HG02759 (cell line): ENCODE measurements around the gene GJC2.

Source experiments
- ATAC-seq: cut with Tn5 transposase; IDR thresholded peaks from one replicate; pipeline ENCODE4 v1.9.1; 2021; ENCODE audit warnings: mild to moderate bottlenecking, moderate library complexity; ENCODE audit not compliant: unreplicated experiment

Gene GJC2

DNA sequence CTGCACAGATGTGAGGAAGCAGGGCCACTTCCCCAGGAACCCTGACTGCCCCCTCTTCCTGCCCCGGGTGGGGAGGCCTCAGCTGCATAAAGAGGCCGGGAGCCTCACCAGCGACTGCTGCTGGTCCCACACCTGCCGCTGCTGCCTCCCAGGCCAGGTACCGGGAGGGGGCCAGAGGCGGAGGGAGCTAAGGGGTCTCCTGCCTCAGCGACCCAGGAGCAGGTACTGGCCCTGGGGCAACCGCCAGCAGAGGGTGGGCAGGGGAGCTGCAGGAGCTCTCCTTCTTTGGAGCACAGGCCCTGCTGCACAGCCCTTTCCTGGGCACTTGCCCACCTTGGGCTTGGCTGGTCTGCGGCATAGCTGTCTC lies 6.8 kb downstream of the GJC2 start:
- ATAC-seq: no peak

DNA sequence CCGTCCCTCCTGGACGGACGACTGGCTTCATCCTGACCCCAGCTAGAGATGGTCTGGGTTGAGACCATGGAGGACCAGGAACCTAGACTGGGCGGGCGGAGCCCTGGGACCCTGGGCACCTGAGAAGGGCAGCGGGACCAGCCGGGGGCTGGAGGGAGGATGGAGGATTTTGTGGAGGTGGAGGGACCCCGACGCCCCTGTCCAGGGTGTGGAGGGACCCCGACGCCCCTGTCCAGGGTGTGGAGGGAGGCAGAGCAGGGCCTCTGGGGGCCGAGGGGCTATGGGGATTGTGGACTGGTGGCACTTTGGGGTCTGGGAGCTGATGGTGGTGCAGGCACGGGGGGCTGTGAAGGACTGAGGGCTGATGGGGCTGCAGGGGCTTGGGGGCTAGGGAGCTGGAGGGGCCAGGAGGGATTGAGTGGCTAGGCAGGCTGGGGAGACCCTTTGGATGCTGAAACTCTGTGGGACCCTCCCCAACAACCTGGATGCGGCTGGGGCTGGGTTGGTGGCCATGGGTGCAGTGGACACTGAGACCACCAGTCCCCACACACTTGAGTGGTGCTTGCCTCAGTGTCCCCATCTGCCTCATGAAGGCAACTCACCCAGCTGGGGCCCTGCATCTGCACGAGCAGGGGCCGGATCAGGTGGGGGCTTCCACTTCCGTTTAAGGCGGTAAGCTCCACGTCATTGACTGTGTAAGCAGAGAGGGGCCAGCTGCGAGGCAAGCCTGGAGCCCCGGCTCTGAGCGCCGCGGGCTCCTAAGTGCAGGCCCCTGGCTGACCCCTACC lies 7.4 kb downstream of the GJC2 start:
- ATAC-seq: no peak

DNA sequence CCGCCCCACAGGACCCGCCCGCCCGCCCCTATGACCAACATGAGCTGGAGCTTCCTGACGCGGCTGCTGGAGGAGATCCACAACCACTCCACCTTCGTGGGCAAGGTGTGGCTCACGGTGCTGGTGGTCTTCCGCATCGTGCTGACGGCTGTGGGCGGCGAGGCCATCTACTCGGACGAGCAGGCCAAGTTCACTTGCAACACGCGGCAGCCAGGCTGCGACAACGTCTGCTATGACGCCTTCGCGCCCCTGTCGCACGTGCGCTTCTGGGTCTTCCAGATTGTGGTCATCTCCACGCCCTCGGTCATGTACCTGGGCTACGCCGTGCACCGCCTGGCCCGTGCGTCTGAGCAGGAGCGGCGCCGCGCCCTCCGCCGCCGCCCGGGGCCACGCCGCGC lies 8.0 kb downstream of the GJC2 start:
- ATAC-seq: no peak

DNA sequence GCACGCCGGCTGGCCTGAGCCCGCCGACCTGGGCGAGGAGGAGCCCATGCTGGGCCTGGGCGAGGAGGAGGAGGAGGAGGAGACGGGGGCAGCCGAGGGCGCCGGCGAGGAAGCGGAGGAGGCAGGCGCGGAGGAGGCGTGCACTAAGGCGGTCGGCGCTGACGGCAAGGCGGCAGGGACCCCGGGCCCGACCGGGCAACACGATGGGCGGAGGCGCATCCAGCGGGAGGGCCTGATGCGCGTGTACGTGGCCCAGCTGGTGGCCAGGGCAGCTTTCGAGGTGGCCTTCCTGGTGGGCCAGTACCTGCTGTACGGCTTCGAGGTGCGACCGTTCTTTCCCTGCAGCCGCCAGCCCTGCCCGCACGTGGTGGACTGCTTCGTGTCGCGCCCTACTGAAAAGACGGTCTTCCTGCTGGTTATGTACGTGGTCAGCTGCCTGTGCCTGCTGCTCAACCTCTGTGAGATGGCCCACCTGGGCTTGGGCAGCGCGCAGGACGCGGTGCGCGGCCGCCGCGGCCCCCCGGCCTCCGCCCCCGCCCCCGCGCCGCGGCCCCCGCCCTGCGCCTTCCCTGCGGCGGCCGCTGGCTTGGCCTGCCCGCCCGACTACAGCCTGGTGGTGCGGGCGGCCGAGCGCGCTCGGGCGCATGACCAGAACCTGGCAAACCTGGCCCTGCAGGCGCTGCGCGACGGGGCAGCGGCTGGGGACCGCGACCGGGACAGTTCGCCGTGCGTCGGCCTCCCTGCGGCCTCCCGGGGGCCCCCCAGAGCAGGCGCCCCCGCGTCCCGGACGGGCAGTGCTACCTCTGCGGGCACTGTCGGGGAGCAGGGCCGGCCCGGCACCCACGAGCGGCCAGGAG lies 8.6 kb downstream of the GJC2 start:
- no peak for ATAC-seq

DNA sequence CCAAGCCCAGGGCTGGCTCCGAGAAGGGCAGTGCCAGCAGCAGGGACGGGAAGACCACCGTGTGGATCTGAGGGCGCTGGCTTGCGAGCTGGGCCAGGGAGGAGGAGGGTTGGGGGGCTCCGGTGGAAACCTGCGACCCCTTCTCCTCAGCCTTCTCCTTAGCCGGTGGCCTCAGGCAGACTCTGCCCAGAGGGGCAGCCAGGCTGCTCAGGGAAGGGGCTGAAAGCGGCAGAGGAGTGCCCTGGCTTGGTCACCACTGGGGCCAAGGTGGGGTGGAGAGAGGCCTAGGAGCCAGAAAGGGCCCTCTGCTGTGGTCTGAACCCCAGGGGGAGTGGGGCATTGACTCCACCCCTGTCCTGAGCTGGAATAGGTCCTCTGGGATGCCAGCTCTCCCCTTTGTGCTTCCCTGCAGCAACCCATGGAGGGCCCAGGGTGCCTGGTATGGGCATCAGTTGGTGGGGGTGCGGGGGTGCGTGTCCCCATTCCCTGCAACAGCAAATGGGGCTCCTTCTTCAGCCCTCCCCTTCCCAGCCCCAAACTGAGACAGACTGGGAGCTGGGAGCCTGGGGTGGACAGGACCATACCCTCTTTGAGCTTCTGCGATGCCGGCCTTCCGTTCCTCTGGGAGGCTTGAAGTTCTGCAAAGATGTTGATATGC lies 9.4 kb downstream of the GJC2 start:
- ATAC-seq: no peak

DNA sequence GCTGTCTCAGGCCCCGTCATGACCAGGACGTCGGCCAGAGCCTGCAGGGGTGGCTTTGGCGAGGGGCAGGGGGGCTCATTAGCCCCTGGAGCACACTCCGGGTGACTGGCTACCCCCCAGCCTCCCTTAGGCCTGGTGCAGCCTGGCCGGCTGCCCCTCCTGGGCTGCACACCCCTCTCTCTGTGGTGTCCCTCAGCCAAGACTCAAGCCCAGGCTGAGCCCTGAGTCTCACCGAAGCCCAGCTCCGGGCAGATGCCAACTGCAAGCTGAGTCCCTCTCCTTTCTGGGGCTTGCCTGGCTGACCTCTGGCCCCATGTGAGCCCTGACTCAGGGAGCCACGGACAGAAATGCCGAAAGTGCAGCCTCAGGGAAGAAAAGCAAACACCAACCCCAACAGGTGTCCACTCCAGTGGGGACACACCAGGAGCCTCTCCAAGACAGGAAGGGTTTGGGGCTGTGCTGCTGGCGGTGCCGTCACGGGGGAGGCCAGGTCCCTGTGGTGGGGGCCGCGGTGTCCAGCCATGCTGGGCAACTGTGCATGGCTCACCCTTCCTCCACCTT lies 10.6 kb downstream of the GJC2 start:
- ATAC-seq: no peak

DNA sequence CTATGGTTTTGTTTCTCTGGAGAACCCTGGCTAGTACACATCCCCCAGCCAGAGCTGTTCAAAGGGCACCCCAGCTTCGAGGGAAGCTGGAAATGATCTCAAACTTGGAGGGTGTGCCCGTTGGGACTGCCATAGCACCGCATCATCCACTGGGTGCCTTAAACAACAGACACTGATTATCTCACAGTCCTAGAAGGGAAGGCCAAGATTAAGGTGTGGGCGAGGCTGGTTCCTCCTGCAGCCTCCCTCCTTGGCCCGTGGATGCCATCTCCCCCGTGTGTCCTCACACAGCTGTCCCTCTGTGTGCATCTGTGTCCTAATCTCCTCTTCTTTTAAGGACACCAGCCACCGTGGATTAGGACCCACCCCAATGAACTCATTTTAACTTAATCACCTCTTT lies 11.6 kb downstream of the GJC2 start:
- ATAC-seq: no peak

DNA sequence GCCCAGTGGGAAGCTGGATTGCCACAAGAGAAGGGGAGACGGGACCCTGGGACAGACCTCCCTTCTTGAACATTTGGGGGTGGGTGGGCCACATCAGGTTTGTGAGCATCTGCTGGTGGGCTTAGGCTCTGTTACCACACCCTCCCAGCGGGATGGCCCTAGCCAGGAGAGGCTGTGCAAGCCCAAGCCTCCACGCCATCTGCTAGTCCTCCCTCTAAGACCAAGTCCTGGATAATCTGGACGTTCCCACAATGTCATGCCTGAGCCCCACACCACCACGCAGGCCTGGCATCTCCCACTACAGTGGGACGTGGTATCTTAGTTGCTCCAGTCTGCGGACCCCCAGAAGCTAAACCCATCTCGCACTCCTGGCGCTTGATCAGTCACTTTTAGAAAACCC lies 12.1 kb downstream of the GJC2 start:
- ATAC-seq: no peak

DNA sequence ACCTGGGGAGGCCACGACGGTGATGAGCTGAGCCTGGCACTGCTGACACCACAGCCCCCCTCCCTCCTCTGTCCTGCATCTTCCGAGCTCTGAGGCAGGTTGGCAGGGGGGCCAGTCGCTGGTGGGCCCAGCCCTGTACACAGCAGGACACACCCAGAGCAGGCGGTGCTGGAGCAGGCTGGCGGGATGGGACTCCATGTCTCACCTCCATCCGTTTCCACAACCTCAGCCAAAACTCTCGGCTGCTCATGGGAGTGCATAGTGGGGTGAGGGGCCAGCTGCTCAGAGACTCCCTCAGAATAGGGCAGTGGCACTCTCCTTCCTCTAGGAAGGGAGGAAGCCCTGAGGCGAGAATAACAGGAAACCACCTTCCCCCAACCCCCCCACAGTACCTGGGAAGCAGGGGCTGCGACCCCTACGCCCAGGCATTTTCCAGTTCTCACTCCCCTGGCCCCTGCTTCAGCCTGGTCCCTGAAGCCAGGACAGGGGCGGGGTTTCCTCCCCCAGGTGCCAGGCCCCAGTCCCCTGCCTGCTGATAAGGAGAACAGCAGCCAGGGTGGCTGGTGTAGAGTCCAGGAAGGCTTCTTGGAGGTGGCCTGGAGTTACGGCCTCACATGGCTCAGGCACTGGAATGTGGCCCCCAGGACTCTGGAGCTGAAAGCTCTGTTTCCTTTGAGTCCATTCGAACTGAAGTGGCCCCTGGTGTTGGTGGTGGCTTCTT lies 12.7 kb downstream of the GJC2 start:
- ATAC-seq: no peak

DNA sequence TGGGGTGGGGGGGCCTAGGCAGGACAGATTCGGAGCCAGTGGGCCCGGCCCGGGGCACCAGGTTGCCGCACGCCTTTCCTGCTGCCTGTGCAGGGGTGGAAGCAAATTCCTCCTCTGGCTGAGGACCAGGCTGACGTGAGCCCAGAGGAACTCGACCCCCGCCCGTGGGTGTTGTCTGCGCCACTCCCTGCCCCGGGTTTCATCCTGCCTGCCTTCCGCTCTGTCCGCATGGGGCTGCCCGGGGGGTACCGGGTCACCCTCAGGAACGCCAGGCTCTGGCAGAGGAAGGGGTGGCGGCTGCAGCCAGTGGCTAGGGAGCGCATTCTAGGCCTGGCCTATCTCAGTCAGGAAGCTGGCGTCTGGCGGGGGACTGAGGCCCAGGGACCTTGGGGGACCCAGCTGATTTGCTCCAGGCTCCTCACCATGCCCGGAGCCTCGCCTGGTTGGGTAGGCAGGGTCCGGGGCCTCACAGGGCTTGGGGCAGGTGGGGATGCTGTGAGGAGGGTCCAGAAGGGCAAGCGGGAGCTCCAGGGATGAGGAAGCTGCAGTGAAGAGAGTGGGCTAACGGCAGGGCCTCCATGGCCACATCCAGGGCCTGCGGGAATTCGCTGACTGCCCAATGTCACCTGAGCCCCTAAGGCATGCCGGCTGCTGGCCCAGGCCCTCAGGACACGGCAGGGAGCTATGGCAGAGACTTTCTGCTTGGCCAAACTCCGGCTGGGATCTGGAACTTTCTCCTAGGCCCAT lies 13.4 kb downstream of the GJC2 start:
- no peak for ATAC-seq

DNA sequence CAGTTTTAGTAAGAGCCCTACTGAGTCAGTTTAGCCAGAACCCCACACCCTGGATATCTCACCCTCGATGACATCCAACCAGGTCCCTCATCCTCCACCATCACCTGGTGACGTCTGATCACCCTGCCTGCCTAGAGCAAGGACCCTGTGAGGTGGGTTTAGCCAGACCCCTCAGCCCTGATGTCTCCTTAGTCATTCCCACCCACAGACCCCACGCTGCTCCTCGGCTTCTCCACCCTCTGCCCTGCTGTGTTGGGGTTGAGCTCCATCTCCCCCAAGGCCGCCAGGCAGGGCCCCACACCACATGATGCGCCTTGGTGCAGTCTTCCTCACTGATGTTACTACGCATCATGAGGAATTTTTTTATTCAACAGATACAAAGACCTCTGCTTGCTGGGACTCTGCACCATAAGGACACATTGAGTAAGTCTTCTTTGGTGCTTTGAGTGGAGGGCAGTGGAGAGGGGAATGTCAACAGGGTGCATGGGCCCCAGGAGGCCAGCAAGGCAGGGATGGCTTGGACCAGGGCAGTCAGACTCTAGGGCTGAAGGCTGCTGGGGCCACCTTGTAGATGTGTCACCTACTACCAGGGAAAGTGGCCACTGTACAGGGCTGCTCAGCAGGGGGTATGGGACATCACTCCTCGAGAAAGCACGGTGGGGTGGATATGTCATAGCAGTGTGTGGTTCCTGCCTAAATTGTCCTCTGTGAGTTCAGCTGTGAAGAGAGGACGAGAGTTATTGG lies 14.2 kb downstream of the GJC2 start:
- no peak for ATAC-seq

DNA sequence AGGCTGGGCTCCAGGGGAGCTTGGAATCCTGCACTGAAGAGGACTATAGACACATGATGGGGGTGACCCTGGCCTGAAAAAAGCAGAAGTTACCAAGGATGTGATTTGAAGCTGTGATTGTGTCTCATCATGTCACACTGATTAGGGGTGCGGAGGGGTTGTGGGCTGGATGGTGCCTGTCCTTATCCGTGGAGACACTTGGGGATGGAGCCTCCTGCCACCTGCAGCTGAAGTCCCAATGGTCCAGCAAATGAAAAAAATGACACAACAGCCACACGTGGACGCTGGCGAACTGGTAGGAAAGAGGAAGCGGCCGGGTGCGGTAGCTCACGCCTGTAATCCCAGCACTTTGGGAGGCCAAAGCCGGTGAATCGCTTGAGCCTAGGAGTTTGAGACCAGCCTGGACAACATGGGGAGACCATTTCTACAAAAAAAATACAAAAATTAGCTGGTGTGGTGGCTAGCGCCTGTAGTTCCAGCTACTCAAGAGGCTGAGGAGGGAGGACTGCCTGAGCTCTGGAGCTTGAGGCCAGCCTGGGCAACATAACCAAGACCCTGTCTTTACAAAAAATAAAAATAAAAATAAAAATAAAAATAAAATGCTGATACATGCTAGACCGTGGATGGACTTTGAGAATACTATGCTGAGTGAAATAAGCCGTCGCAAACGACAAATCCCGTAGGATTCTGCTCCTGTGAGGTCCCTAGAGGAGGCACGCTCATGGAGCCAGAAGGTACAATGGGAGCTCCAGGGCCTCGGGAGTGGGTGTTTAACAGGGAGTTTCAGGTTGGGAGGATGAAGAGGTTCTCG lies 15.0 kb downstream of the GJC2 start:
- peak; percentile 0 for ATAC-seq

DNA sequence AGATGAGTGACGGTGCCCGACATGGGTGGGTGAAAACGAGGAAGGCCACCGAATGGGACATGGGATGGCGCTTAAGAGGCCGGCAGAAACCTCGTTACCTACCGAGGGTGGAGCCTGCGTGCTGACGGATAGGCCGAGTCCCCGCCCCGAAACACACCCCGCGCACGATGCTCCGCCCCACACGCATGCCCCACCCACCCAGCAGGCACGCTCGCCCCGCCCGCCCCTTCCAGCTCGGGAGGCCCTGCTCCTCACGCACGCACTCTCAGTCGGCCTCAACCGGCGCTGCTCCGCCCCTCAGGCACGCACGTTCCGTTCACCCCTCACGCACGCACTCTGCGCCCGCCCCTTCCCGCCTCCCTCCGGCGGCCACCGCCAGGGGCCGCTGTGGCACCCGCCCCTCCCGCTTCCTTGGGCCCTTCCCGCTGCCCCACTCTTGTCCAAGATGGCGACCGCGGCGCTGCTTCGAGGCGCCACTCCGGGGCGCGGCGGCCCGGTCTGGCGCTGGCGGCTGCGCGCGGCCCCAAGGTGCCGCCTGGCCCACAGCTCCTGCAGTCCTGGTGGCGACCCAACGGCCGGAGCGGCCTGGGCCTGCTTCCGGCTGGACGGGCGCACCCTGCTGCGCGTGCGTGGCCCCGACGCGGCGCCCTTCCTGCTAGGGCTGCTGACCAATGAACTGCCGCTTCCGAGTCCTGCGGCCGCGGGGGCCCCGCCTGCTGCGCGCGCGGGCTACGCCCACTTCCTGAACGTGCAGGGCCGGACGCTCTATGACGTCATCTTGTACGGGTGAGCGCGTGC lies 15.8 kb downstream of the GJC2 start, which contains the start of gene IBA57:
Gene IBA57, plus strand, starts transcription at position 433 of the 798 bp plus-strand sequence. Its CDS starts 13 bp downstream, at position 446.
- ATAC-seq: peak; percentile 82

DNA sequence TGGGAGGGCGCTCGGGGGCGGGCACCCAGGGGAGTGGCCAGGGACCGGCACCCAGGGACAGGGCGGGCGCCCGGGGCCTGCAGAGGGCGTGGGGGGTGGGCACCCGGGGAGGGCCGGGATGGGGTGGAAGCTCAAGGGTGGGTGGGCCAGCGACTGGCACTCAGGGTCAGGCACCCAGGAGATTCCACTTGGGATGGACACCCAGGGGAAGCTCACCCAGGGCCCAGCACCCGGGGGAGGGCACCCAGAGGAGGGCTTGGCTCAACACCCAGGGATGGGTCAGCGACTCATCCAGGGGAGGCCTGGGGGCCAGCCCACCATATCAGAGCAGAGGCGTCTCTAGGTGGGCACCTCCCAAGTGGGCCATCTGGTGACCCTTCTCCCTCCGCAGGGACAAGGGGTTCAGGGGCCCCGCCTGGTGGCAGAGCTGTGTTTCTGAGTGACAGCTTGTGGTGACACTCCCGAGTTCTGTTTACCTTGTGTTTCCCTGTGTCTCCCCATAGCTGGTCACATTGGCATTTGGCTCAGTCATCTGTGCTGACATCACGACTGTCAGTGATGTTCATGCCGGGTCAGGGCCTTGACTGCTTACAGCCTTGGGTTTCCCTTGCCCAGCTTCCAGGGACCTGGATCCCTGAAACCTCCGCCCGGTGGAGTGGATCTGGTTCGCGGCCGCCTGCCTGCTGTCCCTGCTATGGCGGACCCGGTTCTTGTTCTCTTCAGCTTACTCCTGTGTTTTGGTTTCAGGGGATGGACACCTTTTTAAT lies 16.6 kb downstream of the GJC2 start:
- peak; percentile 5 for ATAC-seq

DNA sequence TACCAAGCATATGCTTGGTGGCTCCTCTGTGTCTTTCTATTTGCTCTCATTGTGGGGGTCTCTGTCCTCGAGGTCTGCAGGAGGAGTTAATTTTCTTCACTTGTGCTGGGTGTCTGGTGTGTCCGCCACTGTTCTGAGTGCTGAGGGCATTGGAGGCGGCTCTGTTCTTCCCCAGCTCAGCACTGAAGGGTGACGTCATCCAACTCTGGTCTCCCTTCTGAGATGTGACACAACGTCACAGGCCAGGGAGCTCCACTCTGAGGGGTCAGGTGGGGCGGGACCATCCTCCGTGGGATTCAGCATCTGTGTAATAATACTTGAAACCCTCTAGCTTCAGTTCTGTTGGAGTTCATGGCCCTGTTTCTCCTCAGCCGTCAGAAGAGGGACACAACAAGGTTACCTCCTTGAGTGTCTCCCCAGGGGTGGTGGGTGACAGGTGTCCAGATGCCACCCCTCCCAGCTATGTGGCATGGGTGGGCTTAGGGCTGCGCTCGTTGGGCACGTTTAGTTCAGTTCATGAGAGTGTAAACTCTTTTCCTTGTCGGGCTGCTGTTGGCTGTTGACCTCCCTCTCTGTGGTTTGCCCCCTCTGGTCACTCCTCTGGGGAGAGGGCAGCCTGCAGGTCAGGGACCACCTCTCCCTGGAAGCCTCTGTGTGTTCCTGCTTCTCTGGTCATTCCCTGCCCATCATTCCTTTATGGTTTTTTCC lies 19.0 kb downstream of the GJC2 start:
- no peak for ATAC-seq

DNA sequence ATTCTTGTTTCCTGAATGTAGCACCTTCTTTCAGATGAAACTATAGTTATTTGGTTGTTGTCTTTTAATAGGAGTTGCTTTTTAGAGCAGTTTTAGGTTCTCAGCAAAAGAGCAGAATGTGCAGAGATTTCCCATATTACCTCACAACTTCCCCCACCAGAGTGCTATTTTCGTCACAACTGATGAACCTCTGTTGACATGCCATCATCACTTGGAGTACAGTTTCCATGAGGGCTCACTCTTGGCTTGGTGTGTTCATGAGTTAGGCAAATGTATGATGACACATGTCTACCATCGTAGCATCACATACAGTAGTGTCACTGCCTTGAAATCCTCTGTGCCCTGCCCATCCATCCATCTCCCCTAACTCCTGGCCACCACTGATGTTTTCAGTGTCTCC lies 19.6 kb downstream of the GJC2 start:
- no peak for ATAC-seq
